GM13977 (cell line): ENCODE results near the gene SUPT20H.
A peak's percentile ranks its signal among the peaks of the same experiment; 100 is the strongest.
"Not testable (repeated sequence)": the region's sequence is repeated elsewhere in the genome, so short reads cannot be mapped to it uniquely, and the experiment has no call there.

ENCODE experiments used
- DNase-seq: peaks from one replicate; pipeline ENCODE4 v3.0.0; 2012; ENCODE audit warnings: low spot score
- in situ Hi-C: fragments of 300-500 bp; cut with MboI; formaldehyde crosslinking; loops from one replicate; pipeline ENCODE4 v1.12.0; 2022; ENCODE audit warnings: low sequenced_read_pairs, low pct_unique_long_range_greater_than_20kb, mixed read lengths, inconsistent platforms; ENCODE audit not compliant: unreplicated experiment
- TF ChIP-seq, protein P1 (sequence below): IDR thresholded peaks from 2 replicates; pipeline ENCODE4 v1.5.1; 2012; ENCODE audit warnings: mild to moderate bottlenecking, control low read depth; ENCODE audit not compliant: insufficient read depth; ENCODE audit errors: extremely low read depth, missing control alignments

SUPT20H gene

DNA sequence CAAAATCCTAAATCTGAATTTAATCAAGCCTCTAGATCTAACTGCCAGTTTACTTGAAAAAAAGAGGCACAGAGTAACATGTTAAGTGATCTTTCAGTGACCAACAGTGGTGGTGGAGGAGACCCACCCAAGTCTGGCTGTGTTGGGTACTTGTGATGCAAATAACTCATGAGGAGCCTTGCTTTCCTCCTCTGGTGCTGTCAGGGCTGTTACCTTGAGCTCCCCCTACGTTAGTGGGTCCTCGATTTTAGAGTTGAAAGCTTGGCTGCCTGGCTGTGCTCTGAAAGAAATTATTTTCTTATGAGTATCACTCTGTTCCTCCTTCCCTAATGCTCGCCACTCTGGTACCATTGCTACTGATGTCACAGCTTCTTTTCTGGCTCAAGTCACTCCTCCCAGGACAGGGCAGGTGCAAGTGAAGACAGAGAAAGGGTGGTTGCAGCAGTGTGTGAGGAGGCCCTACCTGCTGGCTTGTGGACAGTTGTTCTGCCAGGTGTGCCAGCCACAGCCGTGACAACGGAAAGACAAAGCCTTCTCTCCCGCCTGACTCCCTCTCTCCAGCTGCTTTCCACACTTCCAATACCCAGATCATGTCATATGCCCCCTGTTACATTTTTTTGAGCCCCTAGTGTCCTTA is 6.5 kb upstream of the SUPT20H start:
- TF ChIP-seq, protein P1, sequence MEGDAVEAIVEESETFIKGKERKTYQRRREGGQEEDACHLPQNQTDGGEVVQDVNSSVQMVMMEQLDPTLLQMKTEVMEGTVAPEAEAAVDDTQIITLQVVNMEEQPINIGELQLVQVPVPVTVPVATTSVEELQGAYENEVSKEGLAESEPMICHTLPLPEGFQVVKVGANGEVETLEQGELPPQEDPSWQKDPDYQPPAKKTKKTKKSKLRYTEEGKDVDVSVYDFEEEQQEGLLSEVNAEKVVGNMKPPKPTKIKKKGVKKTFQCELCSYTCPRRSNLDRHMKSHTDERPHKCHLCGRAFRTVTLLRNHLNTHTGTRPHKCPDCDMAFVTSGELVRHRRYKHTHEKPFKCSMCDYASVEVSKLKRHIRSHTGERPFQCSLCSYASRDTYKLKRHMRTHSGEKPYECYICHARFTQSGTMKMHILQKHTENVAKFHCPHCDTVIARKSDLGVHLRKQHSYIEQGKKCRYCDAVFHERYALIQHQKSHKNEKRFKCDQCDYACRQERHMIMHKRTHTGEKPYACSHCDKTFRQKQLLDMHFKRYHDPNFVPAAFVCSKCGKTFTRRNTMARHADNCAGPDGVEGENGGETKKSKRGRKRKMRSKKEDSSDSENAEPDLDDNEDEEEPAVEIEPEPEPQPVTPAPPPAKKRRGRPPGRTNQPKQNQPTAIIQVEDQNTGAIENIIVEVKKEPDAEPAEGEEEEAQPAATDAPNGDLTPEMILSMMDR = no peak
- no peak for DNase-seq
- in situ Hi-C loops = no loop called here

DNA sequence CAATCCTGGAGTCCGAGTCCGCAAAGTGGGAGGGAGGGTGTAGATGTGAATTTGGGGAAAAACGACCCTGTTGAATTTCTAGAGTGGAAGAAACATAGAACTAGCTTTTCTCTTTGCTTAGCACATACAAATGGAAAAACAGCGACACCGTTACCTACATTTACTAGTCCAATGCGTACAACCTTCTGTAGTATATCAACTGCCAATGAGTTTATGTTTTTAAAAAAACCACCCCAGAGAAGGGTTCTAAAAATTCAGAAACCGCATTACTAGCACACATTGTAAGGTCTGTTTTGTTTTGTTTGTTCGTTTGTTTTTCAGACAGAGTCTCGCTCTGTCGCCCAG is 332 bp upstream of the SUPT20H start:
- TF ChIP-seq, protein P1 = no peak
- in situ Hi-C loops = no loop called here
- DNase-seq = peak; percentile 11

DNA sequence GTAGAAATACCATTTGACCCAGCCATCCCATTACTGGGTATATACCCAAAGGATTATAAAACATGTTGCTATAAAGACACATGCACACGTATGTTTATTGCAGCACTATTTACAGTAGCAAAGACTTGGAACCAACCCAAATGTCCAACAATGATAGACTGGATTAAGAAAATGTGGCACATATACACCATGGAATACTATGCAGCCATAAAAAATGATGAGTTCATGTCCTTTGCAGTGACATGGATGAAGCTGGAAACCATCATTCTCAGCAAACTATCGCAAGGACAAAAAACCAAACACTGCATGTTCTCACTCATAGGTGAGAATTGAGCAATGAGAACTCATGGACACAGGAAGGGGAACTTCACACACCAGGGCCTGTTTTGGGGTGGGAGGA is 3.3 kb downstream of the SUPT20H start:
- DNase-seq, in situ Hi-C loops: not testable (repeated sequence)

DNA sequence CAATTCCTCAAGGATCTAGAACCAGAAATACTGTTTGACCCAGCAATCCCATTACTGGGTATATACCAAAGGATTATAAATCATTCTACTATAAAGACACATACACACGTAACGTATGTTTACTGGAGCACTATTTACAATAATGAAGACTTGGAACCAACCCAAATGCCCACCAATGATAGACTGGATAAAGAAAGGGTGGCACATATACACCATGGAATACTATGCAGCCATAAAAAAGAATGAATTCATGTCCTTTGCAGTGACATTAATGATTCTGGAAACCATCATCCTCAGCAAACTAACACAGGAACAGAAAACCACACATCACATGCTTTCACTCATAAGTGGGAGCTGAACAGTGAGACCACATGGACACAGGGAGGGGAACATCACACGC is 6.4 kb downstream of the SUPT20H start:
- in situ Hi-C loops, DNase-seq: not testable (repeated sequence)

DNA sequence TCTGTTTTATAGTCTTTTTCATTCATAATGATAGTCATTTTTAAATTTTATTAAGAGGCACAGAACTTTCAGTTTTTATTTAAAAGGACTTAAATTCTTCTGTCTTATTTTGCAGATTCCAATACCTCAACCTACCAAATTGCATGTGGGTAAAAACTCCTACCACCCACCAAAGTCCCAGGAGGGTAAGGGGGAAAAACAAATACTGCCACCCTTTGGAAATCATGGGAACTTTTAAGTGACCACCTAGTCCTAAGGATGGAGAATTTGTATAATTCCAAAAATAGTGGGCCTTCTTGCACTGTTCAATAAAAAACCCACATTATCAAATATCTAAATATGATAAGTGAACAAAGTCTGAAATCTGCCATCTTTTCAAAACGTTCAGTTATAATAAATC is 9.7 kb downstream of the SUPT20H start:
- TF ChIP-seq, protein P1 = peak; percentile 13
- no peak for DNase-seq
- in situ Hi-C loops = no loop called here

DNA sequence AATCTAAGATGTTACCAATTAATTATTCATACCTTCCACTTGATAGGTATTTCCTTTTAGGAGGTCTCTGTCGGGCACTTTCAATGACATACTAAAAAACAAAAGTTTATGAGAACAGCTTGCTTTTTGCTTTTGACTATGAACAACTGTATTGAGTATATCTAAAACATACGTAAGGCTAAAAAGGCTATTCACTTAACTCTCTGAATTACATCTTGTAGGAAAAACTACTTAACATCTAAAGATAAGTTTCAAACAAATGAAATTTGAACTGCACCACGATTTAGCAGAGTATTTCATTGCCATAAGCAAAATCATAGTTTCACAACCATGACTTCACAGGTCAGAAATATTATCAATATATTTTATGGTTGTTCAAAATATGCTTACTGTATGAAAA is 11.6 kb downstream of the SUPT20H start:
- in situ Hi-C loops = no loop called here
- no peak for DNase-seq
- TF ChIP-seq, protein P1 = no peak

DNA sequence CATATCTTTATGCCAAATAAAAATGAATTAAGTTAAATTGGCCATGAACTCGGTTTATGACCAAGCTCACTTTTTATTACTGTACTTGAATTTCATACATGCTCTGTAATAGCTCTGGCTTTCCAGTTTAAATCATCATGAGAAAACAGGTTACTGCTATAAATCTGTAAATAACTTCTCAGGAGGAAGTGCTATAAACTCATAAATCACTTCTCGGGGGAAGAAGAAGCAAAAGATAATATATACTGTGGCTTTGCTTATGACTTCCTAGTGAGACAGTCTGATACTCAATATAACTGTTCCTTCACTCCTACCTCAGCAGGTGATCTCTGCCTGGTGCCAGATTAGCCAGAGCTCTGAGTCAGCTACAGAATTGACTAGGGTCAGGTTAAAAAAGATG is 12.5 kb downstream of the SUPT20H start:
- TF ChIP-seq, protein P1 = no peak
- DNase-seq = no peak
- in situ Hi-C loops = no loop called here

DNA sequence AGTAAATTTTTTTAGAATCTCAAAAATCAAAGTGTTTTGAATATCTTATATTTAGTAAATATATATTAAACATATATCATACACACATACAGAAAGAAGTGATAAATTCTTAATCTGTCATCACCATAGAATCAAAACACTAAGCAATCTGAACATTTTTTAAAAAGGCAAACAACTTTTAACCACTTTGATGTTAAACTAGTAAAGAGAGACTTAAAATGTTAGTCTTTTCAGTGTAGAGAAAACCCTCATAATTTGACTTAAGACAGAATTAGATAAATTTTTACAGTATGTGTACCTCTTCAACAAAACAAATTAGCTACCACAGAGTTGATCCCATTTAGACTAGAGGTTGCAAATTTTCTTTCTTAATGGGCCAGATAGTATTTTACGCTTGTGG is 13.4 kb downstream of the SUPT20H start:
- TF ChIP-seq, protein P1 = no peak
- DNase-seq = no peak
- in situ Hi-C loops = no loop called here
